DOHH2 (cell line): ENCODE measurements around the gene HBEGF.

ENCODE experiments used
- H3F3A ChIP-seq: fragments of 200-600 bp; sonication (generic), shearing (Covaris generic); 2 replicates; pipeline ENCODE4 v1.6.0; 2016; ENCODE audit warnings: antibody characterized with exemption, mild to moderate bottlenecking; ENCODE audit not compliant: control insufficient read depth, insufficient read depth
- H3K27ac ChIP-seq: fragments of 200-600 bp; sonication (generic); 2 replicates; pipeline ENCODE4 v1.5.1; 2014; ENCODE audit warnings: low read depth, mild to moderate bottlenecking, low read length, moderate library complexity
- H3K27me3 ChIP-seq: fragments of 200-600 bp; sonication (generic); 2 replicates; pipeline ENCODE4 v1.6.1; 2014; ENCODE audit warnings: mild to moderate bottlenecking, low read length, mixed read lengths; ENCODE audit not compliant: control insufficient read depth
- H3K36me3 ChIP-seq: fragments of 200-600 bp; sonication (generic); 2 replicates; pipeline ENCODE4 v1.6.1; 2014; ENCODE audit warnings: mild to moderate bottlenecking, low read length, moderate library complexity, mixed read lengths; ENCODE audit not compliant: control insufficient read depth
- H3K4me1 ChIP-seq: fragments of 200-600 bp; sonication (generic); 2 replicates; pipeline ENCODE4 v1.6.1; 2014; ENCODE audit warnings: mild to moderate bottlenecking, low read length, mixed read lengths; ENCODE audit not compliant: control insufficient read depth
- H3K4me2 ChIP-seq: fragments of 200-600 bp; sonication (generic); 2 replicates; pipeline ENCODE4 v1.6.0; 2014; ENCODE audit warnings: mild to moderate bottlenecking, low read length, moderate library complexity
- H3K4me3 ChIP-seq: fragments of 200-600 bp; sonication (generic); 2 replicates; pipeline ENCODE4 v1.5.1; 2014; ENCODE audit warnings: mild to moderate bottlenecking, low read length, mixed read lengths
- H3K79me2 ChIP-seq: fragments of 200-600 bp; sonication (generic); 2 replicates; pipeline ENCODE4 v1.6.1; 2014; ENCODE audit warnings: mild to moderate bottlenecking, low read length, mixed read lengths; ENCODE audit not compliant: control insufficient read depth
- H3K9me2 ChIP-seq: fragments of 200-600 bp; sonication (generic); replicated peaks from 2 replicates; pipeline ENCODE4 v1.6.1; 2014; ENCODE audit warnings: mild to moderate bottlenecking, low read length, mixed read lengths; ENCODE audit not compliant: control insufficient read depth
- H3K9me3 ChIP-seq: fragments of 200-600 bp; sonication (generic); 2 replicates; pipeline ENCODE4 v1.6.1; 2014; ENCODE audit warnings: antibody characterized with exemption, low read length, mixed read lengths; ENCODE audit not compliant: control insufficient read depth, insufficient read depth
- H4K20me1 ChIP-seq: fragments of 200-600 bp; sonication (generic); 2 replicates; pipeline ENCODE4 v1.6.0; 2014; ENCODE audit warnings: low read depth, mild to moderate bottlenecking, antibody characterized with exemption, low read length, moderate library complexity; ENCODE audit not compliant: control insufficient read depth, insufficient read depth
- EZH2phosphoT487 ChIP-seq: fragments of 200-600 bp; sonication (generic); IDR thresholded peaks from 2 replicates; pipeline ENCODE4 v1.6.1; 2017; ENCODE audit warnings: borderline replicate concordance, mild to moderate bottlenecking, antibody characterized with exemption, low read length, moderate library complexity, mixed read lengths
- TF ChIP-seq, protein P1 (sequence below): fragments of 200-600 bp; sonication (generic); IDR thresholded peaks from one replicate; pipeline ENCODE4 v1.5.1; 2014; ENCODE audit warnings: antibody characterized with exemption, mild to moderate bottlenecking, low read depth, low read length; ENCODE audit not compliant: poor library complexity, severe bottlenecking

HBEGF gene

DNA sequence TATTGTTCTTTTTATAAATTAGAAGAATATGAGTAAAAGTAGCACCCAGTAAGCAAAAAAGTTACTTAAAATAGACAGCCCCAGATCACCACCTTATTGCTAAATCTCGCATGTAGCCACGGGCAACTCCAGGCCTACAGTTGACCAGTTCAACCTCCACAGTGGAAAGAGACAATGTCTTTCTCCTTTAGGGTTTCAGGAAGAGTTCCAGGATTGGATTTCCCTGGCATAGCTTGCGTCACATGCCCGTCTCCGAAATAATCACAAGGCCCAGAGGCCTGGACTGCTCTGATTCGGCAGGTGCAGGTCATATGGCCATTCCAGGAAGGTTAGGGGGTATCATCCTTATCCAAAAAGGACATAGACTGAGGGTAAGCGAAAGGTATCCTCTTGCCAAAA lies 33.6 kb downstream of the HBEGF start:
- no peak overlapping the region for H3K27ac ChIP-seq
- H3K36me3 ChIP-seq = no peaks in the 10 kb centered on the region
- TF ChIP-seq, protein P1, sequence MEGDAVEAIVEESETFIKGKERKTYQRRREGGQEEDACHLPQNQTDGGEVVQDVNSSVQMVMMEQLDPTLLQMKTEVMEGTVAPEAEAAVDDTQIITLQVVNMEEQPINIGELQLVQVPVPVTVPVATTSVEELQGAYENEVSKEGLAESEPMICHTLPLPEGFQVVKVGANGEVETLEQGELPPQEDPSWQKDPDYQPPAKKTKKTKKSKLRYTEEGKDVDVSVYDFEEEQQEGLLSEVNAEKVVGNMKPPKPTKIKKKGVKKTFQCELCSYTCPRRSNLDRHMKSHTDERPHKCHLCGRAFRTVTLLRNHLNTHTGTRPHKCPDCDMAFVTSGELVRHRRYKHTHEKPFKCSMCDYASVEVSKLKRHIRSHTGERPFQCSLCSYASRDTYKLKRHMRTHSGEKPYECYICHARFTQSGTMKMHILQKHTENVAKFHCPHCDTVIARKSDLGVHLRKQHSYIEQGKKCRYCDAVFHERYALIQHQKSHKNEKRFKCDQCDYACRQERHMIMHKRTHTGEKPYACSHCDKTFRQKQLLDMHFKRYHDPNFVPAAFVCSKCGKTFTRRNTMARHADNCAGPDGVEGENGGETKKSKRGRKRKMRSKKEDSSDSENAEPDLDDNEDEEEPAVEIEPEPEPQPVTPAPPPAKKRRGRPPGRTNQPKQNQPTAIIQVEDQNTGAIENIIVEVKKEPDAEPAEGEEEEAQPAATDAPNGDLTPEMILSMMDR = no peak
- TF ChIP-seq EZH2phosphoT487 = no peak
- no peaks in the 10 kb centered on the region for H3K4me1 ChIP-seq
- no peaks in the 10 kb centered on the region for H4K20me1 ChIP-seq
- H3K9me3 ChIP-seq = no peaks in the 10 kb centered on the region
- no peaks in the 10 kb centered on the region for H3F3A ChIP-seq
- no peaks in the 10 kb centered on the region for H3K79me2 ChIP-seq
- peaks cover 17% of the 10 kb centered on the region for H3K27me3 ChIP-seq
- H3K4me2 ChIP-seq = no peak overlapping the region
- H3K4me3 ChIP-seq = no peak overlapping the region
- no peaks in the 10 kb centered on the region for H3K9me2 ChIP-seq

DNA sequence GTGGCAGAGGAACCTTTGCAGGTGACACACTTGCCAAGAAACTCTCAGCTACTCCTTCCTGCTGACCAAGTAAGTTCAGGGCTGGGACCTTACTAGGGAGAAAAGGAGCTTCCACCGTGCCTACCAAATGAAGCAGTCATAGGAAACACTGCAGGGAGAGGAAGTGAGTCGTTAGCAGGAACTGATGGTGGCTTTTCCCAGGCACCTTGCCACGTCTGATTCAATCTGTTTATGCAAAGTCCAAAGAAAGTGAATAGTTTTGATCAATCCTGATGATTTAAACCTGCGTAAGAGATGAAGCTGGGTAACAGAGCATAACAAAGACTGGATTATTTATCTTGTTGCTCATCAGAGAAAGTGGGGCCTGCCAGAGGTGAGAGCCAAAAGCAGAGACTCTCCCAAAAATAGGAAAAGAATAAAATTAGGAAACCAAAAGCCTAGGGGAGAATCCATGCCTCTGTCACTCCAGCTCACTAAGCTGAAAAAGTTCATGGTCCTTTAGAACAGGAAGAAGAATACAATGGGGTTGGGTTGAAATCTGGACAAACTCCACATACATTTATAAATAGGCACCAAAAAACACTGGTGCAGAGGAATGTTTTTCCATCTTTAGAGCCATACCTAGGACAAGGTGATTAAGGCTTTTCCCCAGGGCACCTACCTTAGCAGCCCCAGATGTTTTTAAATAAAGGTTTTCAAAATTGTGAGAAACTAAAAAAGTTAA lies 34.2 kb downstream of the HBEGF start:
- no peaks in the 10 kb centered on the region for H3K9me3 ChIP-seq
- H3K4me2 ChIP-seq = no peak overlapping the region
- no peak overlapping the region for H3K27ac ChIP-seq
- H4K20me1 ChIP-seq = no peaks in the 10 kb centered on the region
- H3K4me1 ChIP-seq = no peaks in the 10 kb centered on the region
- no peaks in the 10 kb centered on the region for H3K9me2 ChIP-seq
- peaks cover 17% of the 10 kb centered on the region for H3K27me3 ChIP-seq
- H3K79me2 ChIP-seq = no peaks in the 10 kb centered on the region
- no peaks in the 10 kb centered on the region for H3F3A ChIP-seq
- no peak overlapping the region for H3K4me3 ChIP-seq
- H3K36me3 ChIP-seq = no peaks in the 10 kb centered on the region
- no peak for TF ChIP-seq EZH2phosphoT487
- TF ChIP-seq, protein P1 = no peak

DNA sequence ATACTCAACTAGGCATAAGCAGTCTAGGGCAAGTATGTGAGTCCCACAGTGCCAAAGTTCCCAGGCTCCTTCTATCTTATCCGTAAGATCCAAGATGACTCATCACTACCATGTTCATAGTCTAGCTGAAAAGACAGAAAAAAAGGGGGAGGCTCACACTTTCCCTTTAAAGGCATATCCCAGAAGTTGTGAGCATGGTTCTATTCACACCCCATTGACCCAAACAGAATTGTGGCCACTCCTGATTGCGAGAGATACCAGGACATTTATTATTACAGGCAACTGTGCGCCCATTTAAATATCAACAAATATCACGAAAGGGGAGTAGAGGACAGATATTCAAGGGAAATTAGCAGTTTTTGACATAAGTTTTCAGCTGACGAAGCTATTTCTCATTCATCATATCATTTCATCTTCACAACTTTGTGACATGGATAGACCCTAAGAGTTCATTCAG lies 35.4 kb downstream of the HBEGF start:
- no peak overlapping the region for H3K4me3 ChIP-seq
- no peaks in the 10 kb centered on the region for H3K36me3 ChIP-seq
- H3K27me3 ChIP-seq = peaks cover 17% of the 10 kb centered on the region
- no peaks in the 10 kb centered on the region for H3K9me3 ChIP-seq
- H3K27ac ChIP-seq = no peak overlapping the region
- H3K79me2 ChIP-seq = no peaks in the 10 kb centered on the region
- no peaks in the 10 kb centered on the region for H3K9me2 ChIP-seq
- H3K4me1 ChIP-seq = no peaks in the 10 kb centered on the region
- H3K4me2 ChIP-seq = no peak overlapping the region
- H4K20me1 ChIP-seq = no peaks in the 10 kb centered on the region
- TF ChIP-seq EZH2phosphoT487 = no peak
- TF ChIP-seq, protein P1 = no peak
- H3F3A ChIP-seq = no peaks in the 10 kb centered on the region
